ENCODE results near the gene KIAA0586. TPM values are rescaled to one million over a fixed set of nuclear protein-coding genes. Genes with fewer than 3 reads are reported as not detected.
A peak's percentile ranks its signal among the peaks of the same experiment; 100 is the strongest.

KIAA0586 gene
- total RNA-seq, 2 donors from 2014 or later, result 18.0 to 45.7 TPM

DNA sequence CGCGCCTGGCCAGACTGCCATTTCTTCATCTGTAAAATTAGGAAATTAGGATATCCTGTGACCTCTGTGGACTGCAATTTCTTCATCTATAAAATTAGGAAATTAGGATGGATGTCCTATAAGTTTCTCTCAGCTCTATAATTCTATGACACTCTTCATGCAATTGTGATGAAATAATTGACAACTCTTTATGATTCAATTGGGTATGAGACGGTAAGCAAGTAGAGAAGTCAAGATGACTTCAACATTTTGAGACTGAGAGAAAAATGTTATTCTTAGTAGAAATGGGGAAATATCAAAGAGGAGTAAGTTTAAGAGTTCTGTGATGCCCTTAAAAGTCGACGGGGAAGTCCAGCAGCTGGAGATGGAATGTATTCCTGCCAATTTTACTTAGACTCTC lies 12.0 kb downstream of the KIAA0586 start:
- ATAC-seq (ENCODE audit: insufficient number of reproducible peaks, low FRiP score, low read depth), result no peak

GRCh38 chr14:58444627-58445026 lies 17.1 kb downstream of the KIAA0586 start:
- DNase-seq (ENCODE audit: low spot score) (no peak), ATAC-seq (ENCODE audit: insufficient number of reproducible peaks, low FRiP score, low read depth) (peak; percentile 79)
- Histone ChIP-seq H3K27ac (peak overlapping the region; percentile 42 to 61), H3K4me3 (no peak overlapping the region), H3K27me3 (replicated peaks; ENCODE audit: insufficient read depth) (no peaks in the 10 kb centered on the region), H3K9me3 (no peaks in the 10 kb centered on the region), H3K36me3 (peaks cover 11% of the 10 kb centered on the region), H3K4me1 (ENCODE audit: control insufficient read depth in 1 of 2, low read depth in 2 of 2) (peaks cover 0 to 7% of the 10 kb centered on the region in 2 donors)
- TF ChIP-seq, protein P1, sequence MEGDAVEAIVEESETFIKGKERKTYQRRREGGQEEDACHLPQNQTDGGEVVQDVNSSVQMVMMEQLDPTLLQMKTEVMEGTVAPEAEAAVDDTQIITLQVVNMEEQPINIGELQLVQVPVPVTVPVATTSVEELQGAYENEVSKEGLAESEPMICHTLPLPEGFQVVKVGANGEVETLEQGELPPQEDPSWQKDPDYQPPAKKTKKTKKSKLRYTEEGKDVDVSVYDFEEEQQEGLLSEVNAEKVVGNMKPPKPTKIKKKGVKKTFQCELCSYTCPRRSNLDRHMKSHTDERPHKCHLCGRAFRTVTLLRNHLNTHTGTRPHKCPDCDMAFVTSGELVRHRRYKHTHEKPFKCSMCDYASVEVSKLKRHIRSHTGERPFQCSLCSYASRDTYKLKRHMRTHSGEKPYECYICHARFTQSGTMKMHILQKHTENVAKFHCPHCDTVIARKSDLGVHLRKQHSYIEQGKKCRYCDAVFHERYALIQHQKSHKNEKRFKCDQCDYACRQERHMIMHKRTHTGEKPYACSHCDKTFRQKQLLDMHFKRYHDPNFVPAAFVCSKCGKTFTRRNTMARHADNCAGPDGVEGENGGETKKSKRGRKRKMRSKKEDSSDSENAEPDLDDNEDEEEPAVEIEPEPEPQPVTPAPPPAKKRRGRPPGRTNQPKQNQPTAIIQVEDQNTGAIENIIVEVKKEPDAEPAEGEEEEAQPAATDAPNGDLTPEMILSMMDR (IDR thresholded peaks at IDR 0.05), result no peak

More for the DNA sequence above, 12.0 kb downstream of the KIAA0586 start:
- H3K9me3 ChIP-seq, result no peaks in the 10 kb centered on the region
- H3K4me3 ChIP-seq, result no peak overlapping the region
- H3K36me3 ChIP-seq, result peaks cover 14% of the 10 kb centered on the region
- H3K27ac ChIP-seq, result no peak overlapping the region
- no peaks in the 10 kb centered on the region for H3K4me1 ChIP-seq (ENCODE audit: control insufficient read depth in 1 of 2, low read depth in 2 of 2)
- TF ChIP-seq, protein P1 (IDR thresholded peaks at IDR 0.05), result no peak
- no peaks in the 10 kb centered on the region for H3K27me3 ChIP-seq (replicated peaks; ENCODE audit: insufficient read depth)
- no peak for DNase-seq (ENCODE audit: low spot score)

- no peak overlapping the region for H3K27ac ChIP-seq
- H3K36me3 ChIP-seq, result peaks cover 19% of the 10 kb centered on the region
- H3K27me3 ChIP-seq (replicated peaks; ENCODE audit: insufficient read depth), result no peaks in the 10 kb centered on the region
- no peak for DNase-seq (ENCODE audit: low spot score)
- no peaks in the 10 kb centered on the region for H3K9me3 ChIP-seq
- TF ChIP-seq, protein P1 (IDR thresholded peaks at IDR 0.05), result no peak
- no peaks in the 10 kb centered on the region for H3K4me1 ChIP-seq (ENCODE audit: control insufficient read depth in 1 of 2, low read depth in 2 of 2)
- ATAC-seq (ENCODE audit: insufficient number of reproducible peaks, low FRiP score, low read depth), result no peak
- H3K4me3 ChIP-seq, result no peak overlapping the region
Measured at GRCh38 chr14:58455593-58456265, 28.2 kb downstream of the KIAA0586 start.

- Histone ChIP-seq H3K4me3 (no peak overlapping the region), H3K4me1 (ENCODE audit: control insufficient read depth in 1 of 2, low read depth in 2 of 2) (no peaks in the 10 kb centered on the region), H3K27me3 (replicated peaks; ENCODE audit: insufficient read depth) (no peaks in the 10 kb centered on the region), H3K27ac (no peak overlapping the region), H3K9me3 (no peaks in the 10 kb centered on the region), H3K36me3 (peaks cover 26% of the 10 kb centered on the region)
- TF ChIP-seq, protein P1 (IDR thresholded peaks at IDR 0.05), result no peak
- ATAC-seq (ENCODE audit: insufficient number of reproducible peaks, low FRiP score, low read depth) (no peak), DNase-seq (ENCODE audit: low spot score) (no peak)
Measured at GRCh38 chr14:58460772-58461171, 33.3 kb downstream of the KIAA0586 start.

DNA sequence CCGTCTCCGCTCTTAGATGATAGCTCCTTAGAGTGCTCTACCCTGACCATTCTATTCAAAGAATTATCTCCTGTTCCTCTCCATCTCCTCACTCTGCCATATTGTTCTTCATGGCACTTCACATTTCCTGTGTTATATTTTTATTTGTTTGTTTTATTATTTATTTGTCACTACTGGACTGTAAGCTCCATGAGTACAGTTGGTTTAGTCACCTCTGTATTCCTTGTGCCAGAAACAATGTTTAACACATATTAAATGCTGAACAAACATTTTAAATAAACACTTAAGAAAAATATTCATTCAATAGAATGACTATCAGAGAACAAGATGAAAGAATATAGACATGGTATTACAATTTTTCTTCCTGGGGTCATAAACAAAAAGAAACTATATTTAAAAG lies 35.6 kb downstream of the KIAA0586 start:
- TF ChIP-seq, protein P1 (IDR thresholded peaks at IDR 0.05), result no peak
- H3K9me3 ChIP-seq, result no peaks in the 10 kb centered on the region
- H3K36me3 ChIP-seq, result peaks cover 16% of the 10 kb centered on the region
- ATAC-seq (ENCODE audit: insufficient number of reproducible peaks, low FRiP score, low read depth) (no peak), DNase-seq (ENCODE audit: low spot score) (no peak)
- H3K4me1 ChIP-seq (ENCODE audit: control insufficient read depth in 1 of 2, low read depth in 2 of 2), result no peaks in the 10 kb centered on the region
- no peak overlapping the region for H3K4me3 ChIP-seq
- no peak overlapping the region for H3K27ac ChIP-seq
- H3K27me3 ChIP-seq (replicated peaks; ENCODE audit: insufficient read depth), result no peaks in the 10 kb centered on the region

Data from thoracic aorta (tissue), 2 donors.